ENCODE data around the gene HSD17B3. TPM values are rescaled to one million over a fixed set of nuclear protein-coding genes. Genes with fewer than 3 reads are reported as not detected.

Gene HSD17B3
- total and polyA plus RNA-seq, 2 donors (not counting 3 experiments of a cell fraction or from before 2014, with no cell fraction given): 0.46 TPM; not detected in 1

- Histone ChIP-seq H3K4me1 (ENCODE audit: control insufficient read depth, extremely low read depth, insufficient read depth, low read length) (no peaks in the 10 kb centered on the region), H3K36me3 (ENCODE audit: control insufficient read depth in 2 of 2, extremely low read depth in 1 of 2, insufficient read depth in 2 of 2, low read length in 2 of 2) (no peaks in the 10 kb centered on the region), H3K9me3 (replicated peaks; ENCODE audit: control insufficient read depth, insufficient read depth, low read length) (no peaks in the 10 kb centered on the region), H3K9me1 (replicated peaks; ENCODE audit: control insufficient read depth, extremely low read depth, insufficient read depth, low read length) (no peaks in the 10 kb centered on the region), H3K4me3 (replicated peaks in 1 of 3; ENCODE audit: insufficient read depth in 1 of 3, low read depth in 1 of 3, low read length in 3 of 3) (no peak overlapping the region), H2AFZ (ENCODE audit: low read depth, low read length) (no peak overlapping the region), H3K27me3 (ENCODE audit: control insufficient read depth in 2 of 2, insufficient read depth in 2 of 2, low read length in 2 of 2) (peaks cover 4 to 19% of the 10 kb centered on the region in 2 experiments), H3K9ac (replicated peaks; ENCODE audit: extremely low read depth, insufficient read depth, low read length) (no peak overlapping the region), H3K27ac (ENCODE audit: insufficient read depth, low read depth, low read length) (no peak overlapping the region), H3K79me2 (ENCODE audit: control insufficient read depth, insufficient read depth, low read length) (no peaks in the 10 kb centered on the region), H4K20me1 (replicated peaks; ENCODE audit: control insufficient read depth, extremely low read depth, insufficient read depth, low read length) (no peaks in the 10 kb centered on the region), H3K4me2 (ENCODE audit: insufficient read depth, low read length) (no peak overlapping the region)
- intact Hi-C loops (cut with micrococcal nuclease): no loop called here
- dilution Hi-C loops (cut with MboI; ENCODE audit: extremely low pct_ligation_motif_present, low sequenced_read_pairs): no loop called here
- FAIRE-seq (no peak), DNase-seq (ENCODE audit: low read depth, low spot score) (no peak)
- BruUV-seq (replicated peaks): no TSS peak
- TF ChIP-seq MYC (IDR thresholded peaks at IDR 0.05; ENCODE audit: low read depth, low read length) (no peak), FOS (IDR thresholded peaks at IDR 0.05; ENCODE audit: borderline replicate concordance, insufficient read depth, low read length) (no peak), EZH2 (IDR thresholded peaks at IDR 0.05; ENCODE audit: borderline replicate concordance, low read depth, low read length, severe bottlenecking) (no peak), CTCF (IDR thresholded peaks at IDR 0.05; ENCODE audit: extremely low read depth in 1 of 2, insufficient read depth in 1 of 2, low read depth in 1 of 2, low read length in 2 of 2) (no peak), POLR2AphosphoS5 (IDR thresholded peaks at IDR 0.05; ENCODE audit: insufficient read depth, low read depth, low read length) (no peak), POLR2A (IDR thresholded peaks at IDR 0.05; ENCODE audit: low read depth, low read length) (no peak), JUN (IDR thresholded peaks at IDR 0.05; ENCODE audit: borderline replicate concordance, insufficient read depth, insufficient read length, low read depth) (no peak)
- TF ChIP-seq, protein P1, sequence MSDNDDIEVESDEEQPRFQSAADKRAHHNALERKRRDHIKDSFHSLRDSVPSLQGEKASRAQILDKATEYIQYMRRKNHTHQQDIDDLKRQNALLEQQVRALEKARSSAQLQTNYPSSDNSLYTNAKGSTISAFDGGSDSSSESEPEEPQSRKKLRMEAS (IDR thresholded peaks at IDR 0.05; ENCODE audit: insufficient read depth, insufficient read length): no peak
- CTCF ChIA-PET: no interaction called here
- POLR2A ChIA-PET: no interaction called here
Measured at GRCh38 chr9:96185518-96186156, 116.3 kb downstream of the HSD17B3 start.

Small RNA genes lying within 50 kb of the gene (small RNA-seq; reads per million reads assigned to genes)
- not detected for gene RNU6-1160P (ENCODE audit: insufficient read depth, insufficient read length, low read depth, low replicate concordance)

Other genes starting within 250 kb of the HSD17B3 start
- gene SLC35D2, start 81.5 kb upstream of the HSD17B3 start, total RNA-seq: 28.4 and 29.9 TPM in 2 replicates
- gene SLC35D2, start 81.5 kb upstream of the HSD17B3 start, polyA plus RNA-seq: 15.6 and 21.1 TPM in 2 replicates
- 8.6 and 10.0 TPM in 2 replicates for gene ZNF367, start 116.2 kb upstream of the HSD17B3 start, total RNA-seq
- 1.2 and 1.7 TPM in 2 replicates for gene ZNF367, start 116.2 kb upstream of the HSD17B3 start, polyA plus RNA-seq
- gene HABP4, start 148.0 kb upstream of the HSD17B3 start, total RNA-seq: 11.1 and 11.7 TPM in 2 replicates
- 3.0 and 4.6 TPM in 2 replicates for gene HABP4, start 148.0 kb upstream of the HSD17B3 start, polyA plus RNA-seq

Data from endothelial cell of umbilical vein (primary cell).